ENCODE results near the gene C7orf57. TPM values are rescaled to one million over a fixed set of nuclear protein-coding genes. Genes with fewer than 3 reads are reported as not detected.

Gene C7orf57
- total RNA-seq, 1 donor from 2014 or later = not detected

- Histone ChIP-seq H2AFZ (replicated peaks) (no peak overlapping the region), H3K9ac (no peak overlapping the region), H4K20me1 (ENCODE audit: low read depth) (no peaks in the 10 kb centered on the region), H3K4me2 (no peak overlapping the region), H3K27me3 (no peaks in the 10 kb centered on the region), H3K79me2 (ENCODE audit: low read depth) (no peaks in the 10 kb centered on the region), H3K4me3 (no peak overlapping the region), H3K27ac (no peak overlapping the region), H3K4me1 (no peaks in the 10 kb centered on the region), H3K36me3 (no peaks in the 10 kb centered on the region), H3K9me3 (ENCODE audit: low read depth) (no peaks in the 10 kb centered on the region), H3F3A (ENCODE audit: low read depth) (no peaks in the 10 kb centered on the region)
- Mint-ChIP-seq H3K27me3 (ENCODE audit: insufficient read depth, low read depth) (peaks cover 2% of the 10 kb centered on the region), H3K9me3 (peaks cover 12% of the 10 kb centered on the region), H3K36me3 (no peaks in the 10 kb centered on the region), H3K27ac (no peak overlapping the region), H3K4me3 (no peak overlapping the region), H3K4me1 (peaks cover 4% of the 10 kb centered on the region)
- DNase-seq (ENCODE audit: low spot score) = no peak
- TF ChIP-seq EZH2 (IDR thresholded peaks at IDR 0.05) (no peak), CTCF (IDR thresholded peaks at IDR 0.05) (no peak), EZH2phosphoT487 (IDR thresholded peaks at IDR 0.05) (no peak)
Measured at GRCh38 chr7:48067475-48067874, 32.1 kb downstream of the C7orf57 start.

GRCh38 chr7:48074204-48074654, 38.9 kb downstream of the C7orf57 start:
- TF ChIP-seq EZH2 (IDR thresholded peaks at IDR 0.05) = no peak
- no peak for TF ChIP-seq EZH2phosphoT487 (IDR thresholded peaks at IDR 0.05)
- TF ChIP-seq CTCF (IDR thresholded peaks at IDR 0.05) = no peak
- H3K27me3 Mint-ChIP-seq (ENCODE audit: insufficient read depth, low read depth) = no peaks in the 10 kb centered on the region

GRCh38 chr7:48077423-48077822, 42.1 kb downstream of the C7orf57 start:
- H3K9me3 ChIP-seq (ENCODE audit: low read depth) = no peaks in the 10 kb centered on the region
- no peak overlapping the region for H3K4me2 ChIP-seq
- H2AFZ ChIP-seq (replicated peaks) = no peak overlapping the region
- Mint-ChIP-seq H3K27me3 (ENCODE audit: insufficient read depth, low read depth) (no peaks in the 10 kb centered on the region), H3K36me3 (no peaks in the 10 kb centered on the region), H3K9me3 (no peaks in the 10 kb centered on the region), H3K27ac (no peak overlapping the region), H3K4me1 (no peaks in the 10 kb centered on the region), H3K4me3 (no peak overlapping the region)
- DNase-seq (ENCODE audit: low spot score) = no peak
- no peak overlapping the region for H3K4me3 ChIP-seq
- TF ChIP-seq EZH2 (IDR thresholded peaks at IDR 0.05) (no peak), CTCF (IDR thresholded peaks at IDR 0.05) (no peak), EZH2phosphoT487 (IDR thresholded peaks at IDR 0.05) (no peak)
- H3K4me1 ChIP-seq = no peaks in the 10 kb centered on the region
- H3K9ac ChIP-seq = no peak overlapping the region
- no peak overlapping the region for H3K27ac ChIP-seq
- H3F3A ChIP-seq (ENCODE audit: low read depth) = no peaks in the 10 kb centered on the region
- no peaks in the 10 kb centered on the region for H4K20me1 ChIP-seq (ENCODE audit: low read depth)
- no peaks in the 10 kb centered on the region for H3K36me3 ChIP-seq
- no peaks in the 10 kb centered on the region for H3K27me3 ChIP-seq
- H3K79me2 ChIP-seq (ENCODE audit: low read depth) = no peaks in the 10 kb centered on the region

More at GRCh38 chr7:48074204-48074654, 38.9 kb downstream of the C7orf57 start:
- Mint-ChIP-seq H3K4me1 (no peaks in the 10 kb centered on the region), H3K4me3 (no peak overlapping the region), H3K27ac (no peak overlapping the region), H3K36me3 (no peaks in the 10 kb centered on the region), H3K9me3 (peaks cover 5% of the 10 kb centered on the region)
- Histone ChIP-seq H3K27me3 (no peaks in the 10 kb centered on the region), H3K4me2 (no peak overlapping the region), H3K4me3 (no peak overlapping the region), H3K9ac (no peak overlapping the region), H3K27ac (no peak overlapping the region), H3K9me3 (ENCODE audit: low read depth) (no peaks in the 10 kb centered on the region), H3K36me3 (no peaks in the 10 kb centered on the region), H4K20me1 (ENCODE audit: low read depth) (no peaks in the 10 kb centered on the region), H2AFZ (replicated peaks) (no peak overlapping the region), H3K79me2 (ENCODE audit: low read depth) (no peaks in the 10 kb centered on the region), H3K4me1 (no peaks in the 10 kb centered on the region), H3F3A (ENCODE audit: low read depth) (no peaks in the 10 kb centered on the region)
- no peak for DNase-seq (ENCODE audit: low spot score)
